B cell (primary cell): ENCODE data around the gene NRP1.

Source experiments
- CTCF ChIP-seq: fragments of 200-600 bp; IDR thresholded peaks from one replicate; pipeline ENCODE4 v1.8.0; 2022; ENCODE audit warnings: antibody characterized with exemption, mild to moderate bottlenecking
- EZH2 ChIP-seq: IDR thresholded peaks from 2 replicates; pipeline ENCODE4 v1.6.1; 2012; ENCODE audit warnings: borderline replicate concordance, low read depth, mild to moderate bottlenecking, moderate library complexity, low read length; ENCODE audit not compliant: insufficient read depth, poor library complexity, severe bottlenecking

- TF ChIP-seq CTCF = no peak
- TF ChIP-seq EZH2 = no peak
Measured at GRCh38 chr10:33234831-33235237, 99.6 kb downstream of the NRP1 start.
